Fibroblast of skin of right biceps (primary cell): ENCODE data around the gene EML1.

Experiments
- DNase-seq: peaks from one replicate; pipeline ENCODE4 v3.0.0-alpha.2; 2013

The EML1 gene

DNA sequence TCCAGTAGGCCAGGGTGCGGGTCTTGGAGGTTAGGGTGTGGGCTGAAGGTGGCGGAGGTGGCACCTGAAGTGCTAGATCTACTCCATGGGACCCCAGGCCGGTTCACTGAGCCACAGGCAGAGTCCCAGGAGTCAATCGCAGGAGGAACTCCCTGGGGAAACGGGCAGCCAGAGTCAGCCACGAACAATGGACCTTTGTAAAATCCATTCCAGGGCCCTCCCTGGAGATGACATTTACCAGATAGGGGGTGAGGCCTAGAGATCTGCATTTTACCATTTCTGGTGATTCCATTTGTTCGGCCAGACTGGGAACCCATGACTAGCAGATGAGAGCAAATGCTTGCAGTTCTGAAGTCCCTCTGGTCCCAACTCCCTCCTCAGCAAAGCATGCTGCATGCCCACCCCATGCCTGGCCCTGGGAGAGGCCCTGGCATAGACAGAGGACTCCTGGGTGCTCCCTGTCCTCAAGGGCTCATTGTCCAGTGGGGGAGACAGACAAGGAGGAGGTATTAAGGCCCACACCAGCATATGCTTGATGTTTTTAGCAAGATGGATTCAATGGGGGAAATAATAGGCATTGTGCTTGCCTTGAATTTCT, 115.5 kb downstream of the EML1 start:
- DNase-seq, result no peak

DNA sequence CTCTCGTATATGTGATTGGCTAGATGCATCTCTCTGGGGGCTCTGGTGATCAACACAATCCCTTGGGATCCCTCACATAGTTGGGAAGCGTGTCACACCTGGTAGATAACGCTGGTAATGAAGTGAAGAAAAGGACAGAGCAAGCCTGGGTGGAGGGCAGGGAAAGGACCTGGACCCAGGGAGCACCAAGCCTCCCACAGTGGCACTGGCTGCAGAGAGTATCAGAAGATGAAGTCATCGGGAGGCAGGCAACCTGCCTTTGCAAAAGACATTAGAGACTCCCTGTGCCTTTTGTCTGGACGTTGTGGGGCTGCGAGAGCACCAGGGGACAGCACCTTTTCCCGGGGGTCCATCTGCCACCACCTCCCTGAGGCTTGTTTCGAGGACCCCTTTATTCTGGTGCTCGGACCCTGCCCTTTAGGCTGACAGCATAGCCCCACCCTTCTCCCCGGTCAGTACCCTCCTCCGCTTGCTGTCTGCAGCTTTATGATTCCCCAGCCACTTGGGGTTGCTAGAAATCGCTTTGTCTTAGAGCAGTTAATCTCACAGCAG, 116.4 kb downstream of the EML1 start:
- DNase-seq, result peak; percentile 48

DNA sequence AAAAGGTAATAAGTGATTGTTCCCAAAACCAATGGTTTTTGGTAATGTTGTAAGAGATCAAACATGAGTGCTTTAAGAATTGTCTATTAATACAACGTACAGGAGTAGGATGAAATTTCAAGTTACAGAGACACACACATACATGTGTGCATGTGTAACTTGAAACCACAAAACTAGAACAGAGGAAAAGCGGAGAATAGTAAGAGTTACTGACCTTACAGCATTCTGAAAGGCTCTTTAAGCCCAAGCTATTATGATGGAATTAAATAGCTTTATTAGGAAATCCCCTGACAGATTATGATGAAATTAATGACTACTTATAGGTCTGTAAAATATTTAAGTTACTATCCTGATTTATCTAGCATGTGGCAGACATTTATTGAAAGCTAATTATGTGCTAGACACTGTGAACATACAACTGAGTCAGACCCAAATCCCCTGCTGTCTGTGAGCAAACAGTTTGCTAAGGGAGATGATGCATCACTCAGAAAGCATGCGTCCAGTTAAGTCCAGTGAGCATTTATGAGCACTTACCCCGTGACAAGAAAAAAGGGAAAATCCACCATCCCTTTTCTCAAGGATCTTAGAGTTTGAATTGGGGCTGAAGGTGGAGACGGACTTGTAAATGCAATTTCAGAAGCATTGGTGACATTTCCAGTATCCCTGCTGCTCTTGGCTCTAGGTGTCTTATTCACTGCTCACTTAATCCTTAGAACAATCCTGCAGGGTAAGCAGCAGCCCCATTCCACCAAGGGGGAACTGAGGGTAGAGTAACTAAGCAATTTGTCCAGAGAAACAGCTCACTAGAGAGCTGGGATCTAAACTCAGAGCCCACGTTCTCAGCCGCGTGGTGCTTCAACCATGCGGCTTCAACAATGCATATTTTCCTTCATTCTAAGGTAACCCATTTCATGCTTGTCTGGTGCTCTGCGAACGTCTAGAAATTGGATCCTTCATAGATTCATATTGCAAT, 117.4 kb downstream of the EML1 start:
- peak; percentile 90 for DNase-seq

DNA sequence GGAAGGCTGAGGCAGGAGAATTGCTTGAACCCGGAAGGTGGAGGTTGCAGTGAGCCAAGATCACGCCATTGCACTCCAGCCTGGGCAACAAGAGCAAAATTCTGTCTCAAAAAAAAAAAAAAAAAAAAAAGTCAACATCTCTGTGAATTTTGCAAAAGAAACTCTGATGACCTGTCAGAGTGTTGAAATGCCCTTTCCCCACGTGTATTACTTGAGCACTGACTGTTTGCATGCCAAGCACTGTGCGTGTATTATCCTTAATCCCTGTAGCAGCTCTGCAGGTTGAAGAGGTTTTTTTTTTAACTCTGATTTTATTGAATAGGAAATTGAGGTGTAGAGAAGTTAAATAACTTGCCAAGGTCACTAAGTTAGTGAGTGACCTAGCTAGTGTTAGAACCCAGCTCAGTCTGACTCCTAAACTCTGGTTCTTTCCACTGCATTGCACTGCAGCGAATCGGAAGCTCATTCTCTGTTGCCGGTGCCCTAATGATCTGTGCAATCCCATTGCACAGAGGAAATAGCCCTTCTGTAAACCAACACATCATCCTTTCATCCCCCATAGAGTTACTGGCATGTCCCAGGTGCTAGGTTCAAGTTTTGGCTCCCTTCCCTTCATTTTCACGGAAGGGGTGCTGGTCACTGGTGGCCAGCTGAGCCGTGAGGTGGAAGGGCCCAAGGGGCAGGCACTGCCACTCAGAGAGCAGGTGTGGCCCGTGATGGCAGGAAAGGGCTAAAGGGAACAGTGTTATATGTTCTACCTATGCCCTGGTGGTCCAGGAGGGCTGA, 122.3 kb downstream of the EML1 start:
- DNase-seq, result no peak

DNA sequence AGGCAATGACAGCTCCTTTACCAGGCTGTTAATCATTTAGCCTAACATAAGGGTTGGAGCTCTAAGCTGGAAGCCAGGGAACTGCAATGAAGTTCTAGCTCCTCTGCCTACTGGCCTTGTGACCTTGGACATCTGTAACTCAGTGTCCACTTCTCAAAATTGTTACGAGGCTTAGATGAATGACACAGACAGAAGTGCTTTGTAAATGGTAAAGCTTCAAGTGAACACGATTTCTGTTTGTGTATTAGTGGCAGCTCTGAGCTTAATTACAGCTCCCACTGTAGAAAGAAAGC, 122.8 kb downstream of the EML1 start:
- no peak for DNase-seq

DNA sequence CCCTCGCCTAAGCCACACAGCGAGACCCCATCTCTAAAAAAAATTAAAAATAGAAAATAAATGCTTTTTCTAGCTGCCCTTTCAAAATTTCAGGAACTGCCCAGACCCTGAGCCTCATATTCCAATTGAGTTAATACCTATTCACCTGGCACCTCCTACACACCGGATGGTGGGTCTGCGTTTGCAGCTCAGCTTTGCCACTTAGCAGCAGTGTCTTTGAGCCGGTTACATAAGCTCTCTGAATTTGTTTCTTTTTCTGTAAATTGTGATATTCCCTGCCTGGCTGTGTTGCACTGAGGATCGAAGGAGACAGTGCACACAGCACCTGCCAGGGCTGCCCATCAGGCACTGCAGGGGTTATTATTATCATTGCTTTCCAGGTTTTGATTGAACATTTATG, 125.6 kb downstream of the EML1 start:
- DNase-seq, result no peak

DNA sequence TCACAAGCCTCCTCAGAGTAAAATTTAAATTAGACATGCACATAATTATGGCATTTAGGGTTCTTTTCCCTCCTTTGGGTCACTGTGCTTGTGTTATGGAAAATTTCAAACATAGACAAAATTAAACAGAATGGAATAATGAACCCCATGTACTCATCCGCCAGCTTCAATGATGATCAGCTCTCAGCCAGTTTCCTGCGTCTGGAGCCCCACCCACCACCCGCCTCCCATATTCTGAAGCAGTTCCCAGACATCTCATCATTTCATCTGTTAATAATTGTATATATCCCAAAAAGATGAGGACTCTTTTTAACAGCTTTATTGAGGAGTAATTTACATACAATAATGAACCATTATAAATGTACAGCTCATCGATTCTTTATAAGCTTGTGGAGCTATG, 128.2 kb downstream of the EML1 start:
- DNase-seq, result no peak

DNA sequence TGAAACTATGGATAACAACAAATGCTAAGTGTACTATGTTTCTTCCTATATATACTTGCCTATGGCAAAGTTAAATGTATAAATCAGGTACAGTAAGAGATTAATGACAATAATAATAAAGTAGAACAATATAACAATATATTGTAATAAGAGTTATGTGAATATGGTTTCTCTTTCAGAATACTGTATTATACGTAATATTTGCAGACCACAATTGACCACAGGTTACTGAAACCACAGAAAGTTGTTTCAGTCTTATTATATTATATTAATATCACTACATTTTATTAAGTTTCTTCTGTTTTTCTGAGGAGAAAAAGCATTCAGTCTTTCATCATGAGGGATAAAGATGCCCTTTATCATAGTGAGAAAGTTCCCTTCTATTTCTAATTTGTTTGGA, 131.2 kb downstream of the EML1 start:
- DNase-seq, result no peak

DNA sequence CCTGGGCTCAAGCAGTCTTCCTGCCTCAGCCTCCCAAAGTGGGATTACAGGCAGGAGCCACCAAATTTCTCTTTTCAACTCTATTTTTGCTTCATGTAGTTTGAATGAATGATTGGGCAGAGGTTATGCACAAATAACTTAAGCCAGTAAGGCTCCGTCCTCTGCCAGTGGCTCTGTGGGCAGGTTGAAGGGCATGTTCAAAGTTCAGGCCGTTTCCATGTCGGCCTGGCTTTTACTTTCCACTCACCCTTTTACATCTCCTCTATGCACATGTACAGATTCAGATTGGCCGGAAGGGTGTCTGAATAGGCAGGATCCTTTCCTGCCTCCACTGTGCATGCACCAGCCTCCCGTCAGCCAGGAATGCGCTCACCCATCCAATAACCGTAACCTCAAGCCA, 132.3 kb downstream of the EML1 start:
- DNase-seq, result no peak

DNA sequence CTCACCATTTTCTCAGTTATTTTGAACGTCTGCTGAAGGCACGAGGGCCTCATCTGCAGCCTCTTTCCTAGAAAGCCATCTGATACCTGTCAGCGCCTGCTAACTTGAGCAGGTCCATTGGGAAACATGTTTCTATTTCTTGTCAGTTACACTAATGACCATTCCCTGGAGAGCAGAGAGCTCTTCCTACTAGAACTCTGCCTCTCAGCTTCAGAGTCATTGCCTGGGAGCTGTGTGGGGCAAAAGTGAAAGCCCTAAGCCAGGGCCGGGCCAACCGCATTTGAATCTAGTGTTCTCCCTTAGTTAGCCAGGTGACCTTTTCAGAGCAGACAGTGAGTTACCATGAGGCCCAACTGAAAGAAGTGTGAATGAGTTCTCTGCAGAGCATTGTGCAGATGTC, 135.8 kb downstream of the EML1 start:
- DNase-seq, result no peak

DNA sequence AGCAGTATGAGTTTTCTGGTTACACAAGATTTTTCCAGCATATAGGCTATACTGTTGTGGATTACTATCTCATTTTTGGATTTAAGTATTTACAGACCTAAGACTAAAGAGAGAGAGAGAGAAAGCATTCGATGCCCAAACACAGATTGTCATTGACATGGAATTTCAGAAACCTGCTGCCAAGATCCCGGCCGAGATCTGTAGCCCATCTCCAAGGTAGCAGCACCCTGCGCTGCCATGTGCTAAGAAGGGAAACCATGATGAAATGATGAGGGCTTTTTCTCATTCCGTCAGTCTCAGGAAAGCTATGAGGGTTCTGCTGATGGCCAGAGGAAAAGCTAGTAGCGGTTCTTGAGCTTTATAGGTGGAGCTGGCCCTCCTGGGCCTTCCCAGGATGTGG, 136.4 kb downstream of the EML1 start:
- no peak for DNase-seq

DNA sequence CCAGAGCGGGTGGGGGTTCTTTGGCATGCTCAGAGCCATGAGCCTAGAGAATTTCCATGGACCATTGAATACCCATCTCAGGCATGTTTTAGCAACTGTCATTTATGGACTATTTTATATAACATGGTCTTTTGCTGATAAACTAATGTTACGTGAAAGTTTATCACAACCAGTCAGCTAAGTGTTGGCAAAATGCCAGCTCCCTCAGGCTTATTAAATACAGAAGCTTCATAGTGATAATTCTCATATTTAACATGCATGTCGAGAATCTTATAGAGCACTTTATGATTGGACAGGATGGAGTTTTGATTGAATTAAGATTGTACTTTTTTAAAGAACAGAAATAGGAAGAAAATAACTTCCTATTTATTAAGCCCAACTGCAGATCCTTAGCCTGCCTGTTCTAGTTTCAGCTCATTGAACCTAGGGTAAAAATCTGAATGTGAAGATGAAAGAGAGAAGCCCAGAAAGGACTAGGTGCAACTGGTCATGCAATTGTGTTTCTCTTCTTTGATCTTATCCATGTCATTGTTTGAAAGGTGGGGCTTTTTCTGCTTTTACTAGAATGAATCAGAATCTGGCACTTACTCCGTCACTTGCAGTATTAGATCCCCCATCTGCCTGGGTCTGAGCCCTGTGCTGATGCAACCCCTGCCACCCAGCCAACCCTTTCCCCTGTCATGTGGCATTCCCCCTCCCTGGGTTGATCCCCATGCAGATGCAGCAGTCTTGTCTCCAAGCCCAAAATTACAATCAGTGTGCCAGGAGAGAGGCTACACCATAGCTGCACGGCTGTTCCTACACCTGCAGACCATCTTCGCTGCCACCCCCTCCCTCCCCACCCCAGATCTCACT, 137.4 kb downstream of the EML1 start:
- DNase-seq, result no peak

DNA sequence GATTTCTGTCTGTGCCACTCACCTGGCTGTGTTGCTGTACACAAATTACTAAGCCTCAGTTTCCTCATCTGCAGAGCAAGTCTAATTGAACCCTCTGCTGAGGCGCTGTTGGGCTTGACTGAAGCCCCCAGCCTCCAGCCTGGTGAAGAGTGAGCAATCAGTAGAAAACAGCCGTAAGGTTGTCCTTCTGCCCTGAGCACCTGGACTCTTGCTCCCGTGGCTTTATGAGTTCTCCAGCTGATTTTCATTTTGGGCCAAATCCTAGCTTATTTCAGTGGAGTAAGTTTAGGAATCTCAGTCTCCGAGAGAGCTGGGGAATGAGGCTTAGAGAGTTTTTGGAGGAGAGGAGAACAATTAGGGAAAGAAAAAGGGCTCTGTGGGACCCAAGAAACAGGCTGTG, 138.1 kb downstream of the EML1 start:
- no peak for DNase-seq

DNA sequence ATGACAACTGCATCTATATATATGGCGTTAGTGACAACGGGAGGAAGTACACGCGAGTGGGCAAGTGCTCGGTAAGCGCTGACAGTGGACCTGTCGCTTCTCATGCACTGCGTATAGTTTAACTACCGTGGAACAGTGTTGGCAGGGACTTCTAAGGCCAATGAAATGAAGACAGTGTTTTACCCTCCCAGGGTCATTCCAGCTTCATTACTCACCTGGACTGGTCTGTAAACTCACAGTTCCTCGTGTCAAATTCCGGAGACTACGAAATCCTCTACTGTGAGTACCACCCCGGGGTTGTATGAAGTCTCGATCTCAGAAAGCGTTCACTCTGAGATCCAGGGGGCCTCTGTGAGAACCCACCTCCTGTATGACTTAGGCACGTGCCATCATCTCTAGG, 142.8 kb downstream of the EML1 start:
- DNase-seq, result peak; percentile 50

DNA sequence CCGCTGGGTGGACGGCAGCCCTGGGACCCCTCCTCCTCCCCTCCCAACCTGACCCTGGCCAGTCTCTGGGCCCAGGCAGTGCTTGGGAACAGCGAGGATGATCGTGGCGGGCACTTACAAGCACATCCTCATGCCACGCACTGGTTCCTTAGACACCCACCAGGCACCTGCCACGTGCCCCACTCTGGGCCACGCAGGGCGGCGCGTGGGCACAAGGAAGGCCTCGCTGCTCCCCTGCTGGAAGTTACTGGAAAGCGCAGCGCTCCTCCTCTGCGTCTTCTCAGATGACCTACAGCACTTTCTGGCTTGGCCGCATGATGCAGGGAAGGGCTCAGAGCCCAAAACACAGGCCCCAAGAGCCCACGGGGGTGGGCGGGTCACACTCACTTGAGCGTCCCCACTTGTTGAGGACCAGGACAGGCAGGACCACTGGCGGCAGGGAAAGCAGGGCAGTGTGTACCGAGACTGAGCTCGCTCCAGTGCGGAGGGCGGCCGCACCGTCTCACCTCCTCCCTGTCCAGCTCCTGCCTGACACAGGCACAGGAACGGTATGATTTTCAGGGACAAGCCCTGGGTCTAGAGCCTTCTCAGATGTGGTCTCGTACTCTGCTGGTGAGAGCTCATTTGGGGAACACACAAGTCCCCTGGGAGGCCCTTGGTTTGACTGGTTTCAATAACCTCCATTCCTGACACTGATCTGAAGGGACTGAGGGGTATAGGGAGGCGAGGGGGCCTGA, 143.7 kb downstream of the EML1 start:
- DNase-seq, result no peak

DNA sequence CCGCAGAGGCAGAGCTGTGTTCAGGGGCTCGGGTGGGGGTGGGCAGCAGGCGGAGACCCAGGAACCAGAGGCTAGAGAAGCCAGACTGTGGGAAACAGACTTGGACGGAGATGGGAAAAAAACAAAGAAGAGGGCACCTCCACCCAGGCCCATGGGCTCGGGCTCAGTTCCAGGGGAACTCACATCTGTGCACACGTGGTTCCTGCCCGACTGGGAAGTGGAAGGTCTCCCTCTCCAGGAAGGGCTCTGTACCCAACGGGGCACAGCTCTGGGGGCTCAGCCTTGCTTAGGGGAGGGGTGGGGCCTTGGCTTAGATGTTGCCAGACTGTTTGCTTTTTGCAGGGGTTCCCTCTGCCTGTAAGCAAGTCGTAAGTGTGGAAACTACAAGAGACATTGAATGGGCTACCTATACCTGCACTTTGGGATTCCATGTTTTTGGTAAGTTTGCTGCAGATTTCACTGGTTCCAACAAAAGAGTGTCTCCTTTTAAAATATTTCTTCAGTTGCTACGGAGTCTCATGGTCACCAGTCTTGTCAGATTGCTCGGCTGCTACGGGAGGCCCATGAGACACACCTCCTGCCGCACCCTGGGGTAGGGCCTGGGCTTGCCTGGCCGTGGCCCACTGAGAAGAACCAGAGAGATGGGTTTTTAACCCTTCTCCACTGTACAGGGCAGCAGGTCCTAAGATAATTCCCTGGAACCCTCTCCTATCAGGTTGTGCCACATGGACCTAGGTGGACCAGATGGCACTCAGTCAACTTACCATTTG, 144.4 kb downstream of the EML1 start:
- no peak for DNase-seq

DNA sequence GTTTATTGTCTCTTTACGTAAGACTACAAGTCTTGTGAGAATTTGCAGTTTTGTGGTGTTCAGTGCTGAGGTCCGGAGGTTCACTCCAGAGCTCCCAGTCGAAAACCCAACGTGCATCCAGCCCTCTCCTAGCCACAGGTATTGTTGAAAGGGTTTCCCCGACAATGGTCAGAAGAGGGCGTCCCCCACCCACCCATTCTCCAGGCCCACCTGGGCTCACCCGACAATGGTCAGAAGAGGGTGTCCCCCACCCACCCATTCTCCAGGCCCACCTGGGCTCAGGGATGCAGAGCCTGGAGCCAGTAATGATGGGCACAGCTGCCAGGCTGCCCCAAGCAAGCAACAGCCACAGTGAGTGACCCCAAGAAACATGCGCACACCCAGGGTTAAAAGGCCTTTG, 145.2 kb downstream of the EML1 start:
- no peak for DNase-seq

DNA sequence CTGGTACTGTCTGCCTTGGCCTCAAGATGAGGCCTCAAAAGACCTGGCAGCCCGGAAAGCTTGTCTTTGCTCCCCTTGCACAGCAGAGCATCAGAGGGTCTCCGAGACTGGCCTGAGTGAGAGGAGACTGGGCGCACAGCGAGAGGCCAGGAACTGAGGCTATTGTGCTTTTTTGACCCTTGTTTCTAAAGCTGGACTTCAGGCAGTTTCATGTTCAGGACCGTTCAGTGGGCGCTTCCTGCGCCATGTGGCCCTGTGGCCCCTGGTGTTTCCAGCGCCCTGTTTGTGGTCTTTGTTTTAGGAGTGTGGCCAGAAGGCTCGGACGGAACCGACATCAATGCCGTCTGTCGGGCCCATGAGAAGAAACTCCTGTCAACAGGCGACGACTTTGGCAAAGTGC, 145.7 kb downstream of the EML1 start:
- no peak for DNase-seq

DNA sequence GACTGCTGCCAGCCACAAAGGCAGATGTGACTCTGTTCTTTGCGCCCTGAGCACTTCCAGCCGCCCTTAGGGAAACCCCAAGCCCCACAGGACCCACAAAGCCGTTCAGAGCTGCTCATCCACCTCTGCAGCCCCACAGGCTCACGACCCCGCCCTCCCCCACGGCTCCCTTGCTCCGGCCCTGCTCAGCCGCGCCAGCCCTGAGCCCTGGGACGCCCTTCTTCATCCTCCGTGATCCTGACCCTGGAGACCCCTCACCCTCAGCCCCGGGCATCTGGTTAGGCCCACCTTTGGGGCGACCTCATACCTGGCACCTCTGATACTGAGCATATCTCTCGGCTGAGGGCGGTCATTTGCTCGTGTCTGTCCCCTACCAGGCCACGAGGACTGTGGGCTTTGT, 146.2 kb downstream of the EML1 start:
- no peak for DNase-seq

DNA sequence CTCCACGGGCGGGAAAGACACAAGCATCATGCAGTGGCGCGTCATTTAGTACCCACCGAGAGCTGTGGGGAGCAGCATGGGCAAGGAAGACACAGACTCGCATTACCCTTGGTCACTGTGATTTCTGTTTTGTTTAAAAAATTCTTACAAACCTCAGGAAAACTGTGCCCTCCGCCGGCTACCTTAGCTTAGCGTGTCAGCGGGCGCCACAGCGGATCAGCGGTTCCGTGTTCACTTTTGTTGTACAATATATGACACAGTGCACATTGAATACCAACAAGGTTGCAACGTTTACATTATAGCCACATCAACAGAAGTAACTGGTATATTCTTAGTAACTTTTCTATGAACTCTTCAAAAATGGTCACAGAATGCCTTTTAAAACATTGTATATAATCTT, 146.9 kb downstream of the EML1 start:
- no peak for DNase-seq

DNA sequence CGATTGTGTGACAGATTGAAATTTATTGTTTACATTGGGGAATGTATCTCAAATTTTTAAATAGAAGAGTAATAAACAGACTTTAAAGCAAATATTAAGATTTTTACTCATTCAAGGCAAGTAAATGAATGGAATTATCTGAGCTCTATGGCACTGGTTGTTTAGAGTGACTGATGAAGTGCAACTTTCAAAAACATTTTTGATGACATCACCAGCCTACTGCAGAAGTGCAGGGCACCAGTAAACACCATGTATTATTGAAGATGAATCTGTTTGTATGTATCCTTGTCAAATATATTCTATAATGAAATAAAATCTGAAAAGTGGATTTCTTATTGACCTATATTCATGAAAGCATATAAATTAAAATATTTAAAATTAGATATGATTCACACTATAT, 148.0 kb downstream of the EML1 start:
- no peak for DNase-seq
